Lung microvascular endothelial cell (primary cell): Measurements from ENCODE around the gene MTERF4. TPM values are rescaled to one million over a fixed set of nuclear protein-coding genes. Genes with fewer than 3 reads are reported as not detected.

Experiments
- DNase-seq, 2 donors: peaks; one replicate each; pipeline versions ENCODE4 v3.0.0 to v3.0.0-alpha.2; 2010; ENCODE audit warnings: low read depth in 2 of 2
- total RNA-seq: library from RNA; depleted of rRNA; stranded (reverse); fragments of >200 nt; gene quantifications from 2 replicates; pipeline ENCODE4 v1.2.1, GENCODE V29; 2014

MTERF4 gene
- total RNA-seq, 1 donor from 2014 or later: 34.1 TPM

- DNase-seq: no peak
Observed at GRCh38 chr2:241133436-241133820, 31.3 kb upstream of the MTERF4 start.

- no peak for DNase-seq
Observed at GRCh38 chr2:241132538-241133435, 30.7 kb upstream of the MTERF4 start.

GRCh38 chr2:241131531-241131930 is 29.4 kb upstream of the MTERF4 start:
- DNase-seq: no peak

GRCh38 chr2:241130316-241130715 is 28.2 kb upstream of the MTERF4 start:
- DNase-seq: no peak

GRCh38 chr2:241129086-241129871 is 27.2 kb upstream of the MTERF4 start:
- DNase-seq: no peak

GRCh38 chr2:241128266-241128665 is 26.2 kb upstream of the MTERF4 start:
- no peak for DNase-seq

- DNase-seq: no peak
Observed at GRCh38 chr2:241126771-241127202, 24.7 kb upstream of the MTERF4 start.

GRCh38 chr2:241126201-241126611 is 24.1 kb upstream of the MTERF4 start:
- peak in 1 of 2 donors; percentile 53 for DNase-seq

GRCh38 chr2:241125626-241126025 is 23.5 kb upstream of the MTERF4 start:
- DNase-seq: no peak

GRCh38 chr2:241123816-241124536 is 21.9 kb upstream of the MTERF4 start:
- no peak for DNase-seq

GRCh38 chr2:241122376-241123002 is 20.4 kb upstream of the MTERF4 start:
- no peak for DNase-seq

GRCh38 chr2:241121008-241121407 is 18.9 kb upstream of the MTERF4 start:
- no peak for DNase-seq

GRCh38 chr2:241120440-241120839 is 18.4 kb upstream of the MTERF4 start:
- DNase-seq: no peak

- no peak for DNase-seq
Observed at GRCh38 chr2:241118737-241119505, 16.8 kb upstream of the MTERF4 start.

GRCh38 chr2:241116606-241117560 is 14.8 kb upstream of the MTERF4 start:
- DNase-seq: no peak

GRCh38 chr2:241115361-241115760 is 13.3 kb upstream of the MTERF4 start:
- peak in 1 of 2 donors; percentile 9 for DNase-seq

GRCh38 chr2:241114836-241115235 is 12.7 kb upstream of the MTERF4 start:
- DNase-seq: no peak

GRCh38 chr2:241112592-241112991 is 10.5 kb upstream of the MTERF4 start:
- no peak for DNase-seq

GRCh38 chr2:241112046-241112445 is 10.0 kb upstream of the MTERF4 start:
- DNase-seq: no peak

- DNase-seq: no peak
Observed at GRCh38 chr2:241111440-241111805, 9.3 kb upstream of the MTERF4 start.
